Esophagus muscularis mucosa (tissue), 4 donors: ENCODE measurements around the gene SLC35F2.

ENCODE experiments used
- EP300 ChIP-seq: sonication (generic); formaldehyde crosslinking; IDR thresholded peaks from one replicate; pipeline ENCODE4 v1.6.1; 2017; ENCODE audit warnings: antibody characterized with exemption
- POLR2A ChIP-seq: fragments of 450-650 bp; IDR thresholded peaks from one replicate; pipeline ENCODE4 v1.6.1; 2017; ENCODE audit warnings: antibody characterized with exemption, moderate library complexity, mild to moderate bottlenecking, low read depth
- POLR2AphosphoS5 ChIP-seq, 2 donors: sonication (generic); formaldehyde crosslinking; IDR thresholded peaks; one replicate each; pipeline ENCODE4 v1.6.1; 2017; ENCODE audit warnings: antibody characterized with exemption in 2 of 2
- TF ChIP-seq, protein P1 (sequence below), 3 experiments: fragments of 200-600 bp in 2 of 3; fragments of 450-650 bp in 1 of 3; sonication (generic) in 2 of 3; IDR thresholded peaks; one replicate each; pipeline ENCODE4 v1.5.1; 2017 to 2019; ENCODE audit warnings: antibody characterized with exemption in 3 of 3, mild to moderate bottlenecking in 2 of 3, moderate library complexity in 1 of 3

DNA sequence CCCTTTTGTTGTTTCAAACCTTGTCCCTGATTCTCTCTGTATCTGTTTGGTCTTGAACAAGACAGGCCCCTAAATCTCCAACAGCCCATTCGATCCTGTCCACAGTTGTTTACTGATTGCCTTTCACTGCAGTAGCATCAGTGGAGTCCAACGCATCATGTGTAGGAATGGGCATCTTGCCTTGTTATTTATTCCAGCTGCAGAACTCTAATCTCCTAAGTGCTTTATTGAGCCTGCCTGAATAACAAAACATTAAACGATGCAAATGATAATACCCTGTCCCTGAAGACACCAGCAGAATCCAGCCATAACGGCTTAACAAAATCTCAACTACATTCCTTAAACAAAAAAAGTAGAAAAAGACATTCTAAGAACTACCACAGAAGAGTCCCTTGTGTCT lies 50.1 kb downstream of the SLC35F2 start:
- TF ChIP-seq, protein P1, sequence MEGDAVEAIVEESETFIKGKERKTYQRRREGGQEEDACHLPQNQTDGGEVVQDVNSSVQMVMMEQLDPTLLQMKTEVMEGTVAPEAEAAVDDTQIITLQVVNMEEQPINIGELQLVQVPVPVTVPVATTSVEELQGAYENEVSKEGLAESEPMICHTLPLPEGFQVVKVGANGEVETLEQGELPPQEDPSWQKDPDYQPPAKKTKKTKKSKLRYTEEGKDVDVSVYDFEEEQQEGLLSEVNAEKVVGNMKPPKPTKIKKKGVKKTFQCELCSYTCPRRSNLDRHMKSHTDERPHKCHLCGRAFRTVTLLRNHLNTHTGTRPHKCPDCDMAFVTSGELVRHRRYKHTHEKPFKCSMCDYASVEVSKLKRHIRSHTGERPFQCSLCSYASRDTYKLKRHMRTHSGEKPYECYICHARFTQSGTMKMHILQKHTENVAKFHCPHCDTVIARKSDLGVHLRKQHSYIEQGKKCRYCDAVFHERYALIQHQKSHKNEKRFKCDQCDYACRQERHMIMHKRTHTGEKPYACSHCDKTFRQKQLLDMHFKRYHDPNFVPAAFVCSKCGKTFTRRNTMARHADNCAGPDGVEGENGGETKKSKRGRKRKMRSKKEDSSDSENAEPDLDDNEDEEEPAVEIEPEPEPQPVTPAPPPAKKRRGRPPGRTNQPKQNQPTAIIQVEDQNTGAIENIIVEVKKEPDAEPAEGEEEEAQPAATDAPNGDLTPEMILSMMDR (IDR thresholded peaks at IDR 0.05) = no peak
- TF ChIP-seq EP300 (no peak), POLR2A (no peak), POLR2AphosphoS5 (IDR thresholded peaks at IDR 0.05) (no peak)
